DND-41 (cell line): Measurements from ENCODE around the gene SBNO1.

Source experiments
- ATAC-seq: fragments of 200-7000 bp; cut with Tn5 transposase; 3 replicates; pipeline ENCODE4 v1.9.1; 2021; ENCODE audit warnings: low read depth; ENCODE audit not compliant: insufficient read depth
- DNase-seq: peaks from one replicate; pipeline ENCODE4 v3.0.0-alpha.2; 2020
- H2AFZ ChIP-seq: 2 replicates; pipeline ENCODE4 v1.6.0; 2012; ENCODE audit warnings: low read depth, low read length
- H3K27ac ChIP-seq: 2 replicates; pipeline ENCODE4 v1.5.1; 2012; ENCODE audit warnings: low read length, inconsistent platforms
- H3K27me3 ChIP-seq: fragments of 200-600 bp; sonication (generic); 2 replicates; pipeline ENCODE4 v1.6.0; 2012; ENCODE audit warnings: low read length, mild to moderate bottlenecking, inconsistent platforms; ENCODE audit not compliant: insufficient read depth, poor library complexity
- H3K36me3 ChIP-seq: 2 replicates; pipeline ENCODE4 v1.5.1; 2012; ENCODE audit warnings: low read length, inconsistent platforms; ENCODE audit not compliant: insufficient read depth
- H3K4me1 ChIP-seq: 2 replicates; pipeline ENCODE4 v1.5.1; 2012; ENCODE audit warnings: mild to moderate bottlenecking, low read length; ENCODE audit not compliant: insufficient read depth
- H3K4me2 ChIP-seq: 2 replicates; pipeline ENCODE4 v1.6.0; 2012; ENCODE audit warnings: mild to moderate bottlenecking, moderate library complexity, low read length, inconsistent platforms; ENCODE audit not compliant: insufficient read depth
- H3K4me3 ChIP-seq, 2 experiments: fragments of 200-600 bp in 1 of 2; shearing (Covaris generic) in 1 of 2; 2 replicates each; pipeline ENCODE4 v1.5.1; 2012 to 2016; ENCODE audit warnings: inconsistent platforms in 2 of 2, low read length in 2 of 2, mild to moderate bottlenecking in 2 of 2, low read depth in 1 of 2, moderate library complexity in 1 of 2
- H3K79me2 ChIP-seq: 2 replicates; pipeline ENCODE4 v1.6.0; 2012; ENCODE audit warnings: low read length, inconsistent platforms; ENCODE audit not compliant: insufficient read depth
- H3K9ac ChIP-seq: 2 replicates; pipeline ENCODE4 v1.6.0; 2012; ENCODE audit warnings: low read depth, mild to moderate bottlenecking, inconsistent platforms, low read length, moderate library complexity
- H3K9me3 ChIP-seq: 2 replicates; pipeline ENCODE4 v1.5.1; 2012; ENCODE audit warnings: low read length, moderate library complexity, mild to moderate bottlenecking, inconsistent platforms; ENCODE audit not compliant: insufficient read depth, severe bottlenecking
- H4K20me1 ChIP-seq: 2 replicates; pipeline ENCODE4 v1.6.0; 2012; ENCODE audit warnings: low read length; ENCODE audit not compliant: insufficient read depth
- CTCF ChIP-seq: IDR thresholded peaks from 2 replicates; pipeline ENCODE4 v1.5.1; 2012; ENCODE audit warnings: borderline replicate concordance, low read length, moderate library complexity, mild to moderate bottlenecking; ENCODE audit not compliant: poor library complexity, severe bottlenecking; ENCODE audit errors: extremely low read depth
- EZH2 ChIP-seq: IDR thresholded peaks from 3 replicates; pipeline ENCODE4 v1.6.1; 2012; ENCODE audit warnings: borderline replicate concordance, low read depth, mild to moderate bottlenecking, moderate library complexity, low read length, inconsistent platforms; ENCODE audit not compliant: severe bottlenecking

Gene SBNO1

GRCh38 chr12:123367511-123367910 lies 2.9 kb upstream of the SBNO1 start:
- Histone ChIP-seq H3K9me3 (no peaks in the 10 kb centered on the region), H4K20me1 (peaks cover 18% of the 10 kb centered on the region), H3K9ac (no peak overlapping the region), H3K27me3 (no peaks in the 10 kb centered on the region), H3K27ac (no peak overlapping the region), H3K4me1 (peaks cover 25% of the 10 kb centered on the region), H3K4me2 (no peak overlapping the region), H3K36me3 (no peaks in the 10 kb centered on the region; the same call in 1 of the 2 replicates), H3K79me2 (peaks cover 21% of the 10 kb centered on the region), H2AFZ (no peak overlapping the region), H3K4me3 (no peak overlapping the region)
- DNase-seq: no peak
- no peak for TF ChIP-seq EZH2
- no peak for TF ChIP-seq CTCF
- ATAC-seq: no peak

DNA sequence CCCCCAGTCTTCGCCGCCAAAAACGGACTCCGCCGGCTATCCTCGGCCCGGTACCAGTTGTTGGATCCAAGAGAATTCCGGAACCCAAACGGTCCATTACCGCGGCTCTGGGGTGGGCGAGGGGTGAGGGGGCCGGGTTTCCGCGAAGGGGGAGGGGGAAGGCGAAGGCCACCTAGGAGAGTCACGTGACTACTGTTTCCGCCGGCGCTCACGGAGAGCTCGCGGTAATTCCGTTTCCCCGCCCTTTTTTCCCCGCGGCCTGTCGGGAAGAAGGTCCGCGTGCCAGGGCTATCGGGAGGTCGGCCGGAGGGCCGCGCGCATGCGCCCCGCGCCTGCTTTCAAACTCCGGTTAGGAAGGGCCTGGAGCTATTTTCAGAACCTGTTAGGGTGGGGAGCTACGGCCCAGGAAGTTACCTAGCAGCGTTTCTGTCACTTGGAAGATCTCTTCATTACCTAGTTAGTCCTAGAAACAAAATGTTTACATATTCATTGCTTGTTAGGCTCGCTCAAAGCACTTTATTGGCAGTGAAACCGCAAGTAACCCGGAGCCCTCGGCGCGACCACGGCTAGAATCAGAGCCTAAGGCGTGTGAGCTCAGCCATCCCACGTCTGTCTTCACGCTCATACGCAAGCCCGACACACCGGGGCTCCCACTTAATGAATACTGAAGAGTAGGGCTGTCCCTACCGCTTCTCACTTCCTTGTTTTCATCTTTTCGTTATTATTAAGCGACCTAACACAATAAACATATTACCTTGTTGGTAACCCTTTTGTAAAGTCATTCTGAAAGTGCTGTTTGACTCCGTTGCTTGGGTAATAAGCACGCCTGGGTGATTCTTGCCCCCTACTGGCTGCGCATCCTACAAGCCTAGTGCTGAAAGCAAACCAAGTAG lies 624 bp upstream of the SBNO1 start:
- Histone ChIP-seq H3K27me3 (no peaks in the 10 kb centered on the region), H2AFZ (peak overlapping the region; percentile 92), H3K4me2 (peak overlapping the region; percentile 87), H4K20me1 (peaks cover 32% of the 10 kb centered on the region), H3K9me3 (no peaks in the 10 kb centered on the region), H3K4me3 (peak overlapping the region; percentile 71 to 72), H3K36me3 (peaks cover 5% of the 10 kb centered on the region), H3K27ac (peak overlapping the region; percentile 89), H3K79me2 (peaks cover 43% of the 10 kb centered on the region), H3K4me1 (peaks cover 28% of the 10 kb centered on the region), H3K9ac (peak overlapping the region; percentile 90)
- ATAC-seq (peak; percentile 79), DNase-seq (peak; percentile 99)
- TF ChIP-seq EZH2 (no peak), CTCF (peak; percentile 93)

DNA sequence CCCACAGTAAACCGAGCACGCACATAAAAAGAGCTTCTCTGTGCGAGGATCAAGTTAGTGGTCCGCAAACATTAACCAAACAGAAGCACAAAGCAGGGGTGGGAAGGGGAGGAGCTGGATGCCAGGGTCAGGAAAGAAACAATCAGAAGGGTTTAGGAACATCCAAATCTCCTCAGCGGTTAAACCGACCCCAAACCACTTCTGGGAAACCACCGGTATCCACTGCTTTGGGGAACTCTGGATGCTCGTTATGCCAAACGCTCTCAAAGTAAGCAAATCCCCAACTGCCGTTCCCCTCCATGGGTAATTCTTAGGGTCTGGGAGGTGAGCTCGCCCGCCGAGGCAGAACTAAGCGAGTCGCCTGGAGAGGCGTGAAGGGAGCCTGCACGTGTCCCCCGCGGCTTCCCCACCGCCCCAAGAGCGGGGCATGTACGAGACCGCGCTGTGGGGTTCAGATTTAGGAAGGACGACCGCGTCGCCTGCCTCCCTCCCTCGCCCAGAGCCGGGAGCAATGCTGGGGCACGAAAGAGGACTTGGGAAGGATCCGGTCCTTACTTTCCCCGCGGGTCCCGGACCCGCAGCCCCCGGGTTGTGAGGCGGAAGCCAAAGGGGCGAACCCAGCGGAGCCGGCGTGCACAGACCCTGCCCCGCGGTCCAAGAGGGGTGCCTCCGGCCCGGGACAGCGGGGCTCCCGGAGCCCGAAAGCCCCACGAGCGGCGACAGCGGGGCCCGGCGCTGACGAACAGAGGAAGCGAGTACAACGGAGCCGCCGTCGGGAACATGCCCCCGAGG lies 711 bp downstream of the SBNO1 start:
- Histone ChIP-seq H3K4me2 (peak overlapping the region; percentile 83), H3K27ac (peak overlapping the region; percentile 67), H3K4me1 (peaks cover 28% of the 10 kb centered on the region), H2AFZ (peak overlapping the region; percentile 68), H3K9ac (peak overlapping the region; percentile 90), H3K27me3 (no peaks in the 10 kb centered on the region), H3K79me2 (peaks cover 57% of the 10 kb centered on the region), H3K4me3 (peak overlapping the region; percentile 71 to 72), H3K36me3 (peaks cover 13% of the 10 kb centered on the region), H4K20me1 (peaks cover 43% of the 10 kb centered on the region), H3K9me3 (no peaks in the 10 kb centered on the region)
- TF ChIP-seq EZH2 (no peak), CTCF (no peak)
- peak; percentile 42 for DNase-seq
- ATAC-seq: peak; percentile 18
